HG03457 (cell line): ENCODE data around the gene WDR4.
"Not testable (repeated sequence)": the region's sequence is repeated elsewhere in the genome, so short reads cannot be mapped to it uniquely, and the experiment has no call there.

Experiments
- ATAC-seq: cut with Tn5 transposase; IDR thresholded peaks from one replicate; pipeline ENCODE4 v1.9.1; 2021; ENCODE audit warnings: moderate number of reproducible peaks; ENCODE audit not compliant: unreplicated experiment

Gene WDR4

GRCh38 chr21:42880352-42880751 lies 1.0 kb upstream of the WDR4 start:
- ATAC-seq: no peak

- no peak for ATAC-seq
These were observed 704 bp downstream of the WDR4 start for GRCh38 chr21:42878678-42878992.

- not testable (repeated sequence) for ATAC-seq
These were observed 3.5 kb downstream of the WDR4 start for GRCh38 chr21:42875811-42876210.

DNA sequence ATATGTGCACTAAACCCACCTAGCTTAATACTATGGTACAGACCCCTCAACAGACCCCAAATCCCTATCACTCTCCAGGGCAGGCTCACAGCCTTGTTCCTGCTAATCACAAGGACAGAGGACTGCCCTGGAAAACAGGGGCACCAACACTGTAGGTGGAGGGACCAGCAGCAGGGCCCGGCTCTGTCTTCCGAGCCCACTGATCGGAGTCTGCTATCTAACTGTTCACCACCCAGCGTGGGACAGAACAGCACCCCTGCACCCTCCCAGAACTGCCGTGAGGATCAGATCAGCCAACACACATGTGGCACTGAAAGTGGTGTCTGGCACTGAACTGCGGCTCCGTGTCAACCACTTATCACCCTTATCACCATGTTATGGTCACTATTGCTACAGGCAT lies 6.2 kb downstream of the WDR4 start:
- ATAC-seq: no peak

DNA sequence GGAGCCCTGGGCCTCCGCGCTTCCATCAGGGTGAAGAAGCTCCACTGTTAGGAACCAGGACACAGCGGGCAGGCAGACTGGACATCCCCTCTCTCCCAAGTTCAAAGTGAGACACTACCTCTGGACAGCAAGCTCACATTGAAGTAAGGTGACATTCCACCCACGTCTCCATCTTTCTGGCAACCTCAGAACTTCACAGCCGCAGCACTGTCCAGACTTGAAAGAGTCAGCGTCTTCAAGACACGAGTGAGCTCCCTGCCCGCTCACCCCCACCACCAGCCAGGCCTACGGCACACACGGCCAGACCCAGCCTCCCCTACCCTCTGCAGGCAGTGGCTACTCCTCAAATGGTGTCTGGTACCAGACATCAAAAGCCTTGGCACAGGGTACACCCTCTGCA lies 11.1 kb downstream of the WDR4 start:
- ATAC-seq: no peak

GRCh38 chr21:42865776-42866160 lies 13.6 kb downstream of the WDR4 start:
- no peak for ATAC-seq

DNA sequence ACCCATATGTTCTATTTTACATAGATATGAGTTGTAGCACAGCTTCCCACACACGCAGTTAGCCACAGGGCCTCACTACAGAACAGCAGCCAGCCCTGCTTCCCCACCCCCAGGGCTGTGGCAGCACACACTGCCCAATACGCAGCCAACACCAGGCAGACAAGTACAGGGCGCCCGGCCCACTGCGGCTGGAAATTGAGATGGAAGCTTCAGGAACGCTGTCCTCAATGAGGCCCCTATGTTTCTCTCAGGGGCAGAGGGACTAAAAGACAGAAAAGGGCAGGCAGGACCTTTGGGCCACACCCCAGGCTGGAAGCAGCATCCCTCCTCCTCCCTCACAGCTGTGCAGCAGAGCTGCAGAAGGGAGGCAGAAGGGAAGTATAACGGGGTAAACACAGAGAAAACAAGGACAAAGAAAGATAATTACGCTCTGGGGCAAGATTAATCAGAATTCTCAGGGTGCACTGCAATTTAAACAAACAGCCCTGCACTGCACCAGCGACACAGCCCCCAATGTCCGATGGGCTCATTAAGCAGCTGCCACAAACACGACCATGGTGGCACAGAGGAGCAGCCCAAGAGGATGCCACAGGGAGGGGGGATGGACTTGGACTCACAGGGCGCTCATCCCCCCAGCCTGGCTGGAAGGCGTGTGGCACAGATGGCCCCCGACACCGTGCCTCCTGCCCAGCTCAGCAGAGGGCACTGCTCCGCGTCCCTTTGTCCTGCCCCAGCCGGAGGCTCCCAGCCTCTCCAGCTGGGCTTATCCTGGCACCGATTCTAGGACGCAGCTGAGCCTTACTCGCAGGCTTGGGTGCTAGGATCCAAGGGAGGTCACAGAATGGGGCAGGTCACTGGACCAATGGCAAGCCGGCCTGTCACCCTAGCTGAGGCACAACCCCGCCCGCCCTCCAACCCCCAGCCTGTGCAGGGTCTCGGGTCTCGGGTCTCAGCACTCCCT lies 14.2 kb downstream of the WDR4 start:
- no peak for ATAC-seq

GRCh38 chr21:42864286-42864685 lies 15.1 kb downstream of the WDR4 start:
- ATAC-seq: no peak

DNA sequence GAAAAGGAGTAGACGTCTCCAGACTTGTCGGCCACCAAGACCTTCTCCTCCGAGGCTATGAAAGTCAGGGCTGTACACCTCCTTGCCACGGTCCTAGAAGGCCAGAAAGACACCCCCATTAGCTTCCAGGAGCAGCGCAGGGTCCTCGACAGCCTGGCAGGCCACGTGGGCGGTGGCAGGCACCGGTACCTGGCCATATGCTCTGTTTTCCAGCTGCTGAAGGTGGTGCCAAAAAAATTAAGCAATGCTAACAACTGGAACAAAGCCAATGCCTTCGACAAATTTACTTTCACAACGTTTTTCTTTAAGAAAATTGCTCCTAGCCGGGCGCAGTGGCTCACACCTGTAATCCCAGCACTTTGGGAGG lies 15.9 kb downstream of the WDR4 start:
- no peak for ATAC-seq

GRCh38 chr21:42862774-42863503 lies 16.4 kb downstream of the WDR4 start:
- no peak for ATAC-seq

DNA sequence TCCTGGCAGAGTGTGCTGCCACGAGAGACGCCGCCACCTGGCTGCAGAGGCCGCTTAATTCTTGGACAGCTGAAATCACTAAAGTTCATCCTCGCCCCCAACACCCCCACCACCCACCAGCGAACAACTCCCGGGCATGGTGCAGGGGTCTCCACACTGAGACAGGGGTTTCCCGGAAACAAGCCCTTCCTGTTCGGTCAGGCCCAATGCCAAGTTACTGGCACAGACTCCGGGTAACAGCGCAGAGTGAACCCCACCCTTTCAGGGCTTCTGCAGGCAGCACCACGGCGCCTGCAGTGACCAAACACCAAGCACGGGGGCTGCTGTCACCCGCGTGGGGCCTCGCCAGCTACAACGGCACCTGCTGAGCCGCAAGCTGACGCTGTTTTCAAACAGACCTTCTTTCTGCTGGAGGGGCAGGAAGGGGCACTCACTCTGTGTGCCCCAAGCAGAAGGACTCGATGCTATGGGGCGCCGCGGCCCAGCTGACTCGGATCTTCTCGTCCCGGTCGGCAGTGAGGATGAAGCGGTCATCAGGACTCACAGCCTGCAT lies 17.4 kb downstream of the WDR4 start:
- no peak for ATAC-seq

GRCh38 chr21:42861311-42861847 lies 18.0 kb downstream of the WDR4 start:
- ATAC-seq: no peak

DNA sequence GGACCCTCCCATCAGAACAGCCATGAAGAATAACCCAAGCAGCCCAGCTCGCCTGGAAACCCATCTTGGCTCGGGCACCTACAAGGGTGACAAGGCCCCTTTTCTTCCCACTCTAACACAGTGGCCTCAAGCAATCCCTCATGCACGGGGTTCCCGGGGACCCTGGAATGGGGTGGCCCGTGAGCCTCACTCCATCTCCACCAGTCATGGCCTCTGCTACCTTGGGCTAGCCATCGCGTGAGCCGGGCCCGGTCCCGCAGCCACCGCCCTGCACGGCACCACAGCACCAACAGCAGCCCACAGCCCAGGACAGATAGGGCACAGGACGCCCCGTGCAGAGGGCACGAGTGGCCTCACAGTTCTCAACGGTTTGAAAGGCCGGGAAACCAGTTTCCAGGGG lies 19.0 kb downstream of the WDR4 start:
- ATAC-seq: no peak

DNA sequence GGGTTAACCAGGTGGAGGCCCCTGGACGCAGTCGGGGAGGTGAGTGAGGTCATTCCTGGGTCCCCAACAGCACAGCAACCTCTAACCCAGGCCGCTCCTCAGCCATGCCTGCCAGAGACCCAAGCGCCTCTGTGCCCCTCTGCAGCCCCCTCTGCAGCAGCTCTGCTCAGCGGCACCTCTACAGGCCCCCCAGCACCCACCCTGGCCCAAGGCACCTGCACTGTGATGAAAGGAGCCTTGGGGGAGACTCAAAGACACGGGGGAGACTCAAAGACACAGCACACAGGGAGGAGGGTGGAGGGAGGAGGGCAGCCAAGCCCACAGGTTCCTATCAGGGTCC lies 19.5 kb downstream of the WDR4 start:
- no peak for ATAC-seq

DNA sequence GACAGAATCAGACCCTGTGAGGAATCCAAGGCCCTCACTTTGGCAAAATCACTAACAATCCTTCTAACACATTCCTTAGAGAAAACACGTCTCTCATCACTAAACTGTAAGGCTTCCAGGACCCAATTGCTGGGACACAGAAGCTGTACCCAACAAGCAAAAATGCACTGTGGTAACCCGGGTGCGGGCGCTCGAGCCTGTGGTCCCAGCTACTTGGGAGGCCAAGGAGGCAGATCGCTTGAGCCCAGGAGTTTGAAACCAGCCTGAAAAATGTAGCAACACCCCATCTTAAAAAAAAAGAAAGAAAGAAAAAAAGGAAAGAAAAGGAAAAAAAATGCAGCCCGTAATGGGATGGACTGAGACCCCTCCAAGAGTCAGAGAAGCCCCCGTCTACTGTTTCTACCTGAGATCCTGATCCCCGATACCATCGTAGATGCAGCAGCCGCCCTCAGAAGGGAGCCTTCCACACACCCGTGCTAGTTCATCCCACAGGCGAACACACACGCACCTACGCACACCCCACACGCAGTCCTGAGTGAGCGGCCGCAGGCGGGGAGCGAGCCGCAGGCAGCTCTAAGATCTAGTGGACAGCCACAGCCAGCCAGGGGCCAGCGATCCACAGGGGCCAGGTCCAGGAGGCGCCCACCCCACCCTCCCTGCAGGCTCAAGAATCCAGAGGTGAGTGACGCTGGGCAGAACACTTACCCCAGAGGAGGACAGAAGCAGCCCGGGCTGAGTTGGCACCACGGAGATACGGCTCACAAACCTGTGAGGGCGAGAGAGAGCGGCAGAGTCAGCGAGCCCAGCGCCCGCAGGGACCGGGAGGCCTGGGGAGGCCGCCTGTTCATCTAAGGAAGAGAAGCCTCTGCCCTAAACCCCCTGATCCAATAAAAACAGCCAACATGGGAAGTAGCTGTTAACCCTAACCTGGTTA lies 20.1 kb downstream of the WDR4 start:
- ATAC-seq: no peak

GRCh38 chr21:42858185-42858847 lies 21.0 kb downstream of the WDR4 start:
- no peak for ATAC-seq

- no peak for ATAC-seq
These were observed 22.1 kb downstream of the WDR4 start for GRCh38 chr21:42857216-42857615.

DNA sequence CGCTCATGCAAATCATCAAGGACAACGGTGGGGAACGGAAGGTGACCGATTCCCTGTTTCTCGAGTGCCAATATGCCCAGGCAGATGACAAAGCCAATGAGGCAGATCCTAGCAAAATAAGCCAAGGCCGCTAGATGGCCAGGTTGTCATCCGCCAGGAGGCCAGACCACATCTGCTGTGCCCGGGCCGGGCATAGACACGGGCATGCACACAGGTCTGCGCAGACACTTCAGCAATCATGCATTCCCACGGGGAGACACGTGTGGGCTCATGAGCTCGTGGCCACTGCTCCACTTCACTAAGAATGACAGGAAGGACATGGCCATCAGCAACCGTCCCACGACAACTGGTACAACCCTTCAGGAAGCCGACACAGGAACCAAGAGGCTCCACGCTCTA lies 23.4 kb downstream of the WDR4 start:
- ATAC-seq: no peak

DNA sequence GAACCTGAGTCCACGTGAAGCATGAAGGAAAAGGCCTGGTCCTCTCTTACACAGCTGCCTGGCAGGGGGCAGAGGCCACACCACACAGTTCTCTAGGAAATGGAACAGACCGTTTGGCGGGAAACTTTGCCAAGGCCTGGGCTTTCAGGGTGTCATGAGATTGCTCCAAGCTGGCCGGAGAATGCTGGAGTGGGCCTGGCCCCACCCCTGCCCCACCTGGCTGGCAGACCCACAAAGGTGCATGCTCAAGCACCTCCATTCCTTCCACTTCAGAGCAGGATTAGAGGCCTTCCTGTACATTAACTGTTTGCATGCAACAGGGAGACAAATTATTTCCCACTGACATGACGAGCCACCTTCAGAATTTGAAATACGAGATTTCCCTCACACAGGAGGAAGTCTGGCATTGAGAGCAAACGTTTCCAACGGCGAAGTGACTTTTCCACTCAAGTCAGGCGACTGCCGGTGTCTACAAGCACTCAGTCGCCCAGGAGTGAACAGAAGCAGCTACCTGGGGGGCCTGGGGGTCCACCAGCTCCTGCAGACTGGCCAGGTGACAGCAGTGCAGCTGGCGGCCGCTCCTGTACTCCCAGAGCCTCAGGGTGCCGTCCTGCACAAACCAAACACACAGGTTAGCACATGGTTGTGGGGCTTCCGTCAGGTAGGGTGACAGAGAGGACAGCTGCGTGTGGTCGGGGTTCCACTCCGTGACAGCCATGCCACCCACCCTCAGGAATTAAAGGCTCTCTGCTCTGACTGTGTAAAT lies 24.0 kb downstream of the WDR4 start:
- ATAC-seq: no peak
